Panc1 (cell line): ENCODE results near the gene VOPP1.

Experiments
- CTCF ChIP-seq: fragments of 450-650 bp; IDR thresholded peaks from 2 replicates; pipeline ENCODE4 v1.5.1; 2017; ENCODE audit warnings: mild to moderate bottlenecking
- REST ChIP-seq, 2 experiments: IDR thresholded peaks; 2 replicates each; pipeline ENCODE4 v1.6.1; 2011 to 2012; ENCODE audit warnings: low read depth in 2 of 2, control low read depth in 1 of 2, low read length in 1 of 2, mild to moderate bottlenecking in 1 of 2, moderate library complexity in 1 of 2; ENCODE audit not compliant: insufficient read depth in 1 of 2
- SIN3A ChIP-seq: IDR thresholded peaks from 2 replicates; pipeline ENCODE4 v1.6.1; 2012; ENCODE audit warnings: low read depth, mild to moderate bottlenecking, low read length, moderate library complexity, borderline replicate concordance; ENCODE audit not compliant: insufficient read depth

GRCh38 chr7:55549457-55549856 is 22.8 kb downstream of the VOPP1 start:
- TF ChIP-seq REST (IDR thresholded peaks at IDR 0.05; ENCODE audit: insufficient read depth in 1 of 2, low read depth in 2 of 2, low read length in 1 of 2), result no peak
- no peak for TF ChIP-seq CTCF
- TF ChIP-seq SIN3A, result no peak
